H1 (cell line): ENCODE results near the gene SLC1A2.

Source experiments
- POLR2A ChIP-seq, 2 experiments: IDR thresholded peaks; 1 replicate in 1 of 2; 2 replicates in 1 of 2; pipeline ENCODE4 v1.6.1; 2011; ENCODE audit warnings: low read depth in 2 of 2, low read length in 2 of 2, mild to moderate bottlenecking in 2 of 2; ENCODE audit errors: control extremely low read depth in 1 of 2
- TF ChIP-seq, protein P1 (sequence below), 3 experiments: IDR thresholded peaks; 1 replicate in 2 of 3; 2 replicates in 1 of 3; pipeline versions ENCODE4 v1.5.1 to v1.6.1; 2011; ENCODE audit warnings: low read length in 3 of 3, mild to moderate bottlenecking in 3 of 3, inconsistent platforms in 2 of 3, low read depth in 1 of 3, moderate library complexity in 1 of 3; ENCODE audit not compliant: insufficient read depth in 1 of 3; ENCODE audit errors: control extremely low read depth in 1 of 3

DNA sequence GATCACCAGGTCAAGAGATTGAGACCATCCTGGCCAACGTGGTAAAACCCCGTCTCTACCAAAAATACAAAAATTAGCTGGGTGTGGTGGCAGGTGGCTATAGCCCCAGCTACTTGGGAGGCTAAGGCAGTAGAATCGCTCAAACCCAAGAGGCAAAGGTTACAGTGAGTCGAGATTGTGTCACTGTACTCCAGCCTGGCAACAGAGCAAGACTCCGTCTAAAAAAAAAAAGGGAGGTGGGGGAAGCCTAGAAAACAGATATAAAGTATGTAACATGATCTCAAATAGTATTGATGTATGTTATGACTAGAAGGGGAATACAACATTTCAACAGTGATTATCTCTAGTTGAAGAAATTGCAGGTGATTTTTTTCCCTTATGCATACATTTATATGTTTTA, 61.4 kb downstream of the SLC1A2 start:
- TF ChIP-seq, protein P1, sequence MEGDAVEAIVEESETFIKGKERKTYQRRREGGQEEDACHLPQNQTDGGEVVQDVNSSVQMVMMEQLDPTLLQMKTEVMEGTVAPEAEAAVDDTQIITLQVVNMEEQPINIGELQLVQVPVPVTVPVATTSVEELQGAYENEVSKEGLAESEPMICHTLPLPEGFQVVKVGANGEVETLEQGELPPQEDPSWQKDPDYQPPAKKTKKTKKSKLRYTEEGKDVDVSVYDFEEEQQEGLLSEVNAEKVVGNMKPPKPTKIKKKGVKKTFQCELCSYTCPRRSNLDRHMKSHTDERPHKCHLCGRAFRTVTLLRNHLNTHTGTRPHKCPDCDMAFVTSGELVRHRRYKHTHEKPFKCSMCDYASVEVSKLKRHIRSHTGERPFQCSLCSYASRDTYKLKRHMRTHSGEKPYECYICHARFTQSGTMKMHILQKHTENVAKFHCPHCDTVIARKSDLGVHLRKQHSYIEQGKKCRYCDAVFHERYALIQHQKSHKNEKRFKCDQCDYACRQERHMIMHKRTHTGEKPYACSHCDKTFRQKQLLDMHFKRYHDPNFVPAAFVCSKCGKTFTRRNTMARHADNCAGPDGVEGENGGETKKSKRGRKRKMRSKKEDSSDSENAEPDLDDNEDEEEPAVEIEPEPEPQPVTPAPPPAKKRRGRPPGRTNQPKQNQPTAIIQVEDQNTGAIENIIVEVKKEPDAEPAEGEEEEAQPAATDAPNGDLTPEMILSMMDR (IDR thresholded peaks at IDR 0.05; ENCODE audit: control extremely low read depth in 1 of 3, insufficient read depth in 1 of 3, low read depth in 1 of 3, low read length in 3 of 3) = no peak
- TF ChIP-seq POLR2A (IDR thresholded peaks at IDR 0.05; ENCODE audit: control extremely low read depth in 1 of 2, low read depth in 2 of 2, low read length in 2 of 2) = no peak
